Skeletal muscle tissue (tissue), 4 donors: Measurements from ENCODE around the gene NUP88. TPM values are rescaled to one million over a fixed set of nuclear protein-coding genes. Genes with fewer than 3 reads are reported as not detected.

ENCODE experiments used
- H3K27ac ChIP-seq: one replicate; pipeline ENCODE4 v1.7.0; 2013; ENCODE audit warnings: mild to moderate bottlenecking, low read depth, low read length, inconsistent platforms
- H3K27me3 ChIP-seq, 3 donors: one replicate each; pipeline ENCODE4 v1.7.0; 2013; ENCODE audit warnings: low read length in 3 of 3; ENCODE audit not compliant: control insufficient read depth in 3 of 3, insufficient read depth in 3 of 3
- H3K36me3 ChIP-seq, 3 donors: one replicate each; pipeline ENCODE4 v1.7.0; 2013; ENCODE audit warnings: low read length in 3 of 3; ENCODE audit not compliant: control insufficient read depth in 3 of 3, insufficient read depth in 3 of 3
- H3K4me1 ChIP-seq, 3 donors: one replicate each; pipeline ENCODE4 v1.7.0; 2013; ENCODE audit warnings: low read length in 3 of 3, mild to moderate bottlenecking in 3 of 3; ENCODE audit not compliant: control insufficient read depth in 3 of 3, insufficient read depth in 3 of 3
- H3K4me3 ChIP-seq, 3 donors: one replicate each; pipeline ENCODE4 v1.7.0; 2013; ENCODE audit warnings: low read length in 3 of 3
- H3K9ac ChIP-seq, 3 donors: one replicate each; pipeline ENCODE4 v1.7.0; 2013; ENCODE audit warnings: low read length in 3 of 3, mild to moderate bottlenecking in 3 of 3, moderate library complexity in 2 of 3, low read depth in 1 of 3
- H3K9me3 ChIP-seq, 3 donors: one replicate each; pipeline ENCODE4 v1.7.0; 2013; ENCODE audit warnings: low read length in 3 of 3; ENCODE audit not compliant: control insufficient read depth in 3 of 3
- total RNA-seq: library from RNA; depleted of rRNA; stranded (reverse); fragments of >200 nt; gene quantifications from one replicate; pipeline ENCODE4 v1.2.3, GENCODE V29; 2014
- donor health status: Osteomylitis.

NUP88 gene
- total RNA-seq, 1 donor from 2014 or later, result 46.4 TPM

GRCh38 chr17:5424909-5425308, 5.4 kb upstream of the NUP88 start:
- no peak overlapping the region for H3K27ac ChIP-seq
- no peak overlapping the region for H3K4me3 ChIP-seq
- no peak overlapping the region for H3K9ac ChIP-seq
- peaks cover 38 to 63% (median 62%) of the 10 kb centered on the region in 3 donors for H3K36me3 ChIP-seq
- H3K9me3 ChIP-seq, result no peaks in the 10 kb centered on the region
- H3K4me1 ChIP-seq, result peaks cover 13 to 17% (median 16%) of the 10 kb centered on the region in 3 donors
- no peaks in the 10 kb centered on the region for H3K27me3 ChIP-seq

DNA sequence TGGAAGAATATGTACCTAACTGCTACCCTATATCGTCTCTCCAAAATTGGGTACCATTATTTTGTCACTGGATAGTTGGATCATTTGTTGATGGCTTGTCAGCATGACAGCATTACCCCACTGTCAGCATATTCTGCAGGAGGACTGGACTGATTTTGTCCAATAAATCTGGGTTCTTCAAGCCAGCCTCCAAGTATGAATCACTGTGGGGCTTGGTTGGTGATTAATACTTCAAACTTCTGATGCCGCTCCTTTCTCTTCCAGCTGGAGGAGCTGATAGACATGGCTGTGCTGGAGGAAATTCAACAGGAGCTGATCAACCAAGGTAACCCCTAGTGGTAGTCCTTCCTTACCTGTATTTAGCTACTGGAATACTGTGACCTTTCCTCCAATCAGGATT, 3.0 kb upstream of the NUP88 start:
- peaks cover 15 to 24% (median 23%) of the 10 kb centered on the region in 3 donors for H3K4me1 ChIP-seq
- no peaks in the 10 kb centered on the region for H3K9me3 ChIP-seq
- H3K27ac ChIP-seq, result no peak overlapping the region
- no peak overlapping the region for H3K4me3 ChIP-seq
- H3K9ac ChIP-seq, result no peak overlapping the region
- peaks cover 22 to 42% (median 41%) of the 10 kb centered on the region in 3 donors for H3K36me3 ChIP-seq
- H3K27me3 ChIP-seq, result no peaks in the 10 kb centered on the region

DNA sequence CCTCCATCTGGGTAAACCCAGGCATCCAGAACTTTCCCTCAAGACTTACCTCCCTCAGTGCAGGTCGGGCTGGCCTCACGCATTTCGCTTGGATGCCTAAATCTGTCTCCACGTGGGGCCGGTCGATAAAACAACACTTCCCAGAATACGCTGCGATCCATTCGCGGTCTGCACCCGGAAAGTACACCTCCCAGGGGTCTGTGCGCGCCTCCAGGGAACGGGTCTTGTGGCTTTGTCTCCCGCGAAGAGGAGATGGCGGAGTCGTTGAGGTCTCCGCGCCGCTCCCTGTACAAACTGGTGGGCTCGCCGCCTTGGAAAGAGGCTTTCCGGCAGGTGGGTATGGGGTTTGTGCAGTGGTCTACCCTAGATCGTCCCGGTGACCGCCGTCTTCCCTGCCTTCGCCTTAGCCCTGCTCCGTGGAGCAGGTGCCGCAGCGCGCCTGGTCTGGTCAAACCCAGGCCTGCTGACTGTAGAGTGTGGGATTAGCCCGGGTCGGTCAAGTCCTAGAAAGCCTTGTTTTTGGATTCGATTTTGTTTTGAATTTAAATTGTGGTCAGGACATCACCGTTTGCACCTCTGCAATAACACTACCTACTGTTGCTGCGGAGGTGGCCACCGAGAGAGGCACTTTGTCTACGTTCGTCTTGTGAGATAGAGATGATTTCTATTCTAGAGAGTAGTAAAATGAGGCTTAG, 644 bp upstream of the NUP88 start, which contains the start of gene RPAIN:
TSS of gene RPAIN (plus strand) at position 224 of the 695 bp plus-strand sequence. CDS start at position 253, 29 bp downstream.
- Histone ChIP-seq H3K27me3 (no peaks in the 10 kb centered on the region), H3K36me3 (peaks cover 14 to 38% (median 36%) of the 10 kb centered on the region in 3 donors), H3K9ac (peak within 1 kb of the TSS; percentile 87 to 94 (median 93)), H3K4me3 (peak within 1 kb of the TSS; percentile 84 to 98 (median 95)), H3K4me1 (peaks cover 21 to 30% (median 28%) of the 10 kb centered on the region in 3 donors), H3K27ac (peak within 1 kb of the TSS; percentile 87), H3K9me3 (no peaks in the 10 kb centered on the region)

DNA sequence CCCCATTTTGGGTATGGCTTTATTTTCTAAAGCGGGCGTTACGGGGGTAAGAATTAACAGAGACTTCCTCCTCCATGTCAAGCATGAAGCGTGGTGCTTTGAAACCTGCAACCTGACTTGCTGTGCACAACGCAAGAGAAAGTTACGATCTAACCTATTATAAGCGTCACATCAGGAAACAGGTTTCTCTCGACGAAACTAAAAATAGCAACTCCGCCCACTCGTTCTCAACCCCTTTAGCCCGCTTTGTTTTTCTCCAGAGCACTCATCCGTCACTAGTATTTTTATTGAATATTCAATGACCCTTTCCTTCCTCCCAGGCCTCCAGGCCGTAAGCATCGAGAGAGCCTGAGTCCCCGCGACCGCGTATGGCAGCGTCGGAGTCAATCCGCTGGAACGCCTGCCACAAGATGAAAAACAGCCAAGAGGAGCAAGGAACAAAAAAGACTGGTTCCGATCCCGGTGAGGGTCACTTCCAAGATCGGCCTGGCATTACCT, 555 bp downstream of the NUP88 start:
- Histone ChIP-seq H3K36me3 (peaks cover 10 to 34% (median 31%) of the 10 kb centered on the region in 3 donors), H3K27me3 (no peaks in the 10 kb centered on the region), H3K9me3 (no peaks in the 10 kb centered on the region), H3K4me1 (peaks cover 23 to 30% (median 29%) of the 10 kb centered on the region in 3 donors), H3K27ac (peak overlapping the region; percentile 87), H3K4me3 (peak overlapping the region; percentile 84 to 98 (median 95)), H3K9ac (peak overlapping the region; percentile 87 to 94 (median 93))

GRCh38 chr17:5416901-5417300, 2.6 kb downstream of the NUP88 start:
- peaks cover 27 to 29% (median 27%) of the 10 kb centered on the region in 3 donors for H3K4me1 ChIP-seq
- H3K27me3 ChIP-seq, result no peaks in the 10 kb centered on the region
- H3K4me3 ChIP-seq, result no peak overlapping the region
- peaks cover 22 to 34% (median 27%) of the 10 kb centered on the region in 3 donors for H3K36me3 ChIP-seq
- H3K9me3 ChIP-seq, result no peaks in the 10 kb centered on the region
- no peak overlapping the region for H3K27ac ChIP-seq
- peak overlapping the region in 1 of 3 donors; percentile 45 for H3K9ac ChIP-seq

DNA sequence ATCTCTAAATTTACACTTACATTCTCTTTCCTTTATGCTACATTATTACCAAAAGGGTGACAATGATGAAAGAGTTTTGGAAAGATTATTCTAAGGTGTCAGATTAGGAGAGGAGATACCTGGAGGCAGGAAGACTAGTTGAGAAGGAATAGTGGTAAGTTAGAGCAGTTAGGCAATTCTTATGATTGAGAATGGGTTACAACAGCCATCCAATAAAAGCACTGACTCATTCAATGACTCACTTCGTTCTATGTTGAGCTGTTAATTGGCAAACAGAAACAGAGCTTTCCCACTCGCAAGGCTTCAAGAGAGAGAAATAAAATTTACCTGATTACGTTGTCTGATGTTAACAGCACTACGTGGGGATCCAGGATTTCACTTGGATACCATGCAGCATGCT, 5.8 kb downstream of the NUP88 start:
- Histone ChIP-seq H3K27me3 (no peaks in the 10 kb centered on the region), H3K27ac (peak overlapping the region; percentile 28), H3K9me3 (no peaks in the 10 kb centered on the region), H3K4me3 (no peak overlapping the region), H3K4me1 (peaks cover 16 to 18% (median 17%) of the 10 kb centered on the region in 3 donors), H3K9ac (no peak overlapping the region), H3K36me3 (peaks cover 23 to 46% (median 42%) of the 10 kb centered on the region in 3 donors)

- no peaks in the 10 kb centered on the region for H3K9me3 ChIP-seq
- no peaks in the 10 kb centered on the region for H3K27me3 ChIP-seq
Observed at GRCh38 chr17:5410594-5411272, 8.7 kb downstream of the NUP88 start.

GRCh38 chr17:5408186-5408585, 11.3 kb downstream of the NUP88 start:
- no peaks in the 10 kb centered on the region for H3K27me3 ChIP-seq
- no peak overlapping the region for H3K4me3 ChIP-seq
- H3K36me3 ChIP-seq, result peaks cover 48 to 79% (median 72%) of the 10 kb centered on the region in 3 donors
- no peaks in the 10 kb centered on the region for H3K9me3 ChIP-seq
- H3K4me1 ChIP-seq, result peaks cover 0 to 4% (median 2%) of the 10 kb centered on the region in 3 donors
- no peak overlapping the region for H3K9ac ChIP-seq
- H3K27ac ChIP-seq, result no peak overlapping the region

More at GRCh38 chr17:5410594-5411272, 8.7 kb downstream of the NUP88 start:
- peaks cover 42 to 70% (median 64%) of the 10 kb centered on the region in 3 donors for H3K36me3 ChIP-seq
- H3K9ac ChIP-seq, result peak overlapping the region in 1 of 3 donors; percentile 40
- no peak overlapping the region for H3K27ac ChIP-seq
- H3K4me3 ChIP-seq, result no peak overlapping the region
- peaks cover 4 to 10% (median 6%) of the 10 kb centered on the region in 3 donors for H3K4me1 ChIP-seq

GRCh38 chr17:5405400-5405799, 14.1 kb downstream of the NUP88 start:
- Histone ChIP-seq H3K27ac (no peak overlapping the region), H3K36me3 (peaks cover 45 to 74% (median 71%) of the 10 kb centered on the region in 3 donors), H3K4me1 (peaks cover 0 to 4% (median 2%) of the 10 kb centered on the region in 3 donors), H3K9me3 (no peaks in the 10 kb centered on the region), H3K27me3 (no peaks in the 10 kb centered on the region), H3K4me3 (no peak overlapping the region), H3K9ac (no peak overlapping the region)
